ENCODE results near the gene STAMBP. TPM values are rescaled to one million over a fixed set of nuclear protein-coding genes. Genes with fewer than 3 reads are reported as not detected.

Gene STAMBP
- polyA plus RNA-seq, 1 donor from 2014 or later = 69.1 TPM

- no peaks in the 10 kb centered on the region for H4K20me1 ChIP-seq (ENCODE audit: insufficient read depth)
- no peaks in the 10 kb centered on the region for H3F3A ChIP-seq (ENCODE audit: insufficient read depth, low read length, poor library complexity, severe bottlenecking)
Observed at GRCh38 chr2:73862987-73863386, 34.2 kb downstream of the STAMBP start.

GRCh38 chr2:73868204-73868978, 39.6 kb downstream of the STAMBP start:
- no peak overlapping the region for H3K27ac ChIP-seq (ENCODE audit: low read length)
- no peaks in the 10 kb centered on the region for H3K27me3 ChIP-seq (ENCODE audit: insufficient read depth, low read depth, low read length)
- no peaks in the 10 kb centered on the region for H4K20me1 ChIP-seq (ENCODE audit: insufficient read depth)
- no peaks in the 10 kb centered on the region for H3K9me3 ChIP-seq (ENCODE audit: low read length)
- no peak overlapping the region for H3K4me2 ChIP-seq (ENCODE audit: low read length)
- TF ChIP-seq, protein P1, sequence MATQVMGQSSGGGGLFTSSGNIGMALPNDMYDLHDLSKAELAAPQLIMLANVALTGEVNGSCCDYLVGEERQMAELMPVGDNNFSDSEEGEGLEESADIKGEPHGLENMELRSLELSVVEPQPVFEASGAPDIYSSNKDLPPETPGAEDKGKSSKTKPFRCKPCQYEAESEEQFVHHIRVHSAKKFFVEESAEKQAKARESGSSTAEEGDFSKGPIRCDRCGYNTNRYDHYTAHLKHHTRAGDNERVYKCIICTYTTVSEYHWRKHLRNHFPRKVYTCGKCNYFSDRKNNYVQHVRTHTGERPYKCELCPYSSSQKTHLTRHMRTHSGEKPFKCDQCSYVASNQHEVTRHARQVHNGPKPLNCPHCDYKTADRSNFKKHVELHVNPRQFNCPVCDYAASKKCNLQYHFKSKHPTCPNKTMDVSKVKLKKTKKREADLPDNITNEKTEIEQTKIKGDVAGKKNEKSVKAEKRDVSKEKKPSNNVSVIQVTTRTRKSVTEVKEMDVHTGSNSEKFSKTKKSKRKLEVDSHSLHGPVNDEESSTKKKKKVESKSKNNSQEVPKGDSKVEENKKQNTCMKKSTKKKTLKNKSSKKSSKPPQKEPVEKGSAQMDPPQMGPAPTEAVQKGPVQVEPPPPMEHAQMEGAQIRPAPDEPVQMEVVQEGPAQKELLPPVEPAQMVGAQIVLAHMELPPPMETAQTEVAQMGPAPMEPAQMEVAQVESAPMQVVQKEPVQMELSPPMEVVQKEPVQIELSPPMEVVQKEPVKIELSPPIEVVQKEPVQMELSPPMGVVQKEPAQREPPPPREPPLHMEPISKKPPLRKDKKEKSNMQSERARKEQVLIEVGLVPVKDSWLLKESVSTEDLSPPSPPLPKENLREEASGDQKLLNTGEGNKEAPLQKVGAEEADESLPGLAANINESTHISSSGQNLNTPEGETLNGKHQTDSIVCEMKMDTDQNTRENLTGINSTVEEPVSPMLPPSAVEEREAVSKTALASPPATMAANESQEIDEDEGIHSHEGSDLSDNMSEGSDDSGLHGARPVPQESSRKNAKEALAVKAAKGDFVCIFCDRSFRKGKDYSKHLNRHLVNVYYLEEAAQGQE (IDR thresholded peaks at IDR 0.05; ENCODE audit: borderline replicate concordance) = no peak
- TF ChIP-seq MXI1 (conservative IDR thresholded peaks at IDR 0.05; ENCODE audit: poor library complexity, severe bottlenecking) (no peak), EZH2 (IDR thresholded peaks at IDR 0.05; ENCODE audit: borderline replicate concordance, insufficient read depth, low read length, poor library complexity, severe bottlenecking) (no peak), SMC3 (conservative IDR thresholded peaks at IDR 0.05; ENCODE audit: poor library complexity) (no peak), RAD21 (conservative IDR thresholded peaks at IDR 0.05) (no peak), POLR2AphosphoS5 (IDR thresholded peaks at IDR 0.05) (no peak), EP300 (conservative IDR thresholded peaks at IDR 0.05; ENCODE audit: poor library complexity, severe bottlenecking) (no peak), CTCF (IDR thresholded peaks at IDR 0.05; ENCODE audit: poor library complexity, severe bottlenecking) (no peak), TAF1 (IDR thresholded peaks at IDR 0.05; ENCODE audit: low read depth) (no peak)
- no peaks in the 10 kb centered on the region for H3K79me2 ChIP-seq (replicated peaks; ENCODE audit: insufficient read depth, low read length)
- no peaks in the 10 kb centered on the region for H3F3A ChIP-seq (ENCODE audit: insufficient read depth, low read length, poor library complexity, severe bottlenecking)
- H3K4me3 ChIP-seq (ENCODE audit: low read length) = no peak overlapping the region
- no peak overlapping the region for H3K9ac ChIP-seq (ENCODE audit: low read length)
- H3K36me3 ChIP-seq (ENCODE audit: insufficient read depth, low read length) = peaks cover 11% of the 10 kb centered on the region
- no peaks in the 10 kb centered on the region for H3K9me2 ChIP-seq (ENCODE audit: insufficient read depth, low read length)
- H2AFZ ChIP-seq (ENCODE audit: low read depth, low read length) = no peak overlapping the region

More at GRCh38 chr2:73862987-73863386, 34.2 kb downstream of the STAMBP start:
- Histone ChIP-seq H3K9ac (ENCODE audit: low read length) (no peak overlapping the region), H3K36me3 (ENCODE audit: insufficient read depth, low read length) (peaks cover 11% of the 10 kb centered on the region), H3K9me3 (ENCODE audit: low read length) (no peaks in the 10 kb centered on the region), H3K27ac (ENCODE audit: low read length) (no peak overlapping the region), H3K4me3 (ENCODE audit: low read length) (no peak overlapping the region), H3K27me3 (ENCODE audit: insufficient read depth, low read depth, low read length) (no peaks in the 10 kb centered on the region), H2AFZ (ENCODE audit: low read depth, low read length) (no peak overlapping the region), H3K4me2 (ENCODE audit: low read length) (no peak overlapping the region), H3K9me2 (ENCODE audit: insufficient read depth, low read length) (no peaks in the 10 kb centered on the region), H3K79me2 (replicated peaks; ENCODE audit: insufficient read depth, low read length) (no peaks in the 10 kb centered on the region)
- no peak for TF ChIP-seq SMC3 (conservative IDR thresholded peaks at IDR 0.05; ENCODE audit: poor library complexity)
- no peak for TF ChIP-seq RAD21 (conservative IDR thresholded peaks at IDR 0.05)
- no peak for TF ChIP-seq CTCF (IDR thresholded peaks at IDR 0.05; ENCODE audit: poor library complexity, severe bottlenecking)
- TF ChIP-seq TAF1 (IDR thresholded peaks at IDR 0.05; ENCODE audit: low read depth) = no peak
- no peak for TF ChIP-seq MXI1 (conservative IDR thresholded peaks at IDR 0.05; ENCODE audit: poor library complexity, severe bottlenecking)
